Cardiac muscle cell (in vitro differentiated cells and primary cell): ENCODE results near the gene CTRL. TPM values are rescaled to one million over a fixed set of nuclear protein-coding genes. Genes with fewer than 3 reads are reported as not detected.

Experiments
- DNase-seq, 2 donors: peaks; one replicate each; pipeline versions ENCODE4 v3.0.0 to v3.0.0-alpha.2; 2010 to 2017; ENCODE audit warnings: low read depth in 1 of 2, low spot score in 1 of 2
- H3K27ac ChIP-seq: fragments of 200-600 bp; sonication (generic); 2 replicates; pipeline ENCODE4 v1.5.1; 2016
- H3K27me3 ChIP-seq: fragments of 200-600 bp; sonication (generic); 2 replicates; pipeline ENCODE4 v1.6.0; 2016; ENCODE audit warnings: control low read depth
- H3K36me3 ChIP-seq: fragments of 200-600 bp; sonication (generic); 2 replicates; pipeline ENCODE4 v1.5.1; 2016; ENCODE audit warnings: control low read depth
- H3K4me1 ChIP-seq: fragments of 200-600 bp; sonication (generic); 2 replicates; pipeline ENCODE4 v1.8.1; 2017; ENCODE audit warnings: low read depth, mild to moderate bottlenecking, mixed run types
- H3K4me3 ChIP-seq: fragments of 200-600 bp; sonication (generic); 2 replicates; pipeline ENCODE4 v1.5.1; 2016; ENCODE audit warnings: mild to moderate bottlenecking
- H3K9me3 ChIP-seq: fragments of 200-600 bp; sonication (generic); 2 replicates; pipeline ENCODE4 v1.5.1; 2017; ENCODE audit warnings: low read depth, mild to moderate bottlenecking, control low read depth
- polyA plus RNA-seq: library from polyadenylated mRNA; unstranded; fragments of >200 nt; fragmentation: Nextera tagmentation; extraction: Ambion mirVana; gene quantifications from 2 replicates; pipeline ENCODE4 v1.2.1, GENCODE V29; 2016
- total RNA-seq: library from RNA; depleted of rRNA; stranded (reverse); fragments of >200 nt; gene quantifications from 2 replicates; pipeline ENCODE4 v1.2.3, GENCODE V29; 2016
- TF ChIP-seq, protein P1 (sequence below): IDR thresholded peaks from 2 replicates; pipeline ENCODE4 v1.5.1; 2012; ENCODE audit warnings: low read depth, mild to moderate bottlenecking, low read length

CTRL gene
- total and polyA plus RNA-seq, 2 experiments from 2014 or later = 2.7 to 14.8 TPM

DNA sequence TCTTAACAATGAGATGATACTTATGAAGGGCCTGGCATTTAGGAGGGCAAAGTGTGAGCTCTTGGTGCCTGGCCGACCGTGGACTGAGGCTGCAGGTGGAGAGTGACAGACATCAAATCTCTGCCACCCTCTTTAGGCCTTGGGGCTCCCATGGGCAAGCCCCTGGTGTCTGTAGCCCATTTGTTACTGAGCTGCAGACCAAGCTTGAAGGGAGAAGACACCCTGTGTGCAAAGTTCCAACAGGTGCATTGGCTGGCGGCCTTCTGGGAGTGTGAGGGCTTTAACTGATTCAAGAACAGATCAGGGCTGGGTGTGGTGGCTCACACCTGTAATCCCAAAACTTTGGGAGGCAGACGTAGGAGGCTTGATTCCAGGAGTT lies 789 bp upstream of the CTRL start:
- Histone ChIP-seq H3K27me3 (no peaks in the 10 kb centered on the region), H3K36me3 (peaks cover 10% of the 10 kb centered on the region), H3K9me3 (no peaks in the 10 kb centered on the region), H3K4me1 (peaks cover 9% of the 10 kb centered on the region), H3K27ac (no peak overlapping the region), H3K4me3 (no peak overlapping the region)
- TF ChIP-seq, protein P1, sequence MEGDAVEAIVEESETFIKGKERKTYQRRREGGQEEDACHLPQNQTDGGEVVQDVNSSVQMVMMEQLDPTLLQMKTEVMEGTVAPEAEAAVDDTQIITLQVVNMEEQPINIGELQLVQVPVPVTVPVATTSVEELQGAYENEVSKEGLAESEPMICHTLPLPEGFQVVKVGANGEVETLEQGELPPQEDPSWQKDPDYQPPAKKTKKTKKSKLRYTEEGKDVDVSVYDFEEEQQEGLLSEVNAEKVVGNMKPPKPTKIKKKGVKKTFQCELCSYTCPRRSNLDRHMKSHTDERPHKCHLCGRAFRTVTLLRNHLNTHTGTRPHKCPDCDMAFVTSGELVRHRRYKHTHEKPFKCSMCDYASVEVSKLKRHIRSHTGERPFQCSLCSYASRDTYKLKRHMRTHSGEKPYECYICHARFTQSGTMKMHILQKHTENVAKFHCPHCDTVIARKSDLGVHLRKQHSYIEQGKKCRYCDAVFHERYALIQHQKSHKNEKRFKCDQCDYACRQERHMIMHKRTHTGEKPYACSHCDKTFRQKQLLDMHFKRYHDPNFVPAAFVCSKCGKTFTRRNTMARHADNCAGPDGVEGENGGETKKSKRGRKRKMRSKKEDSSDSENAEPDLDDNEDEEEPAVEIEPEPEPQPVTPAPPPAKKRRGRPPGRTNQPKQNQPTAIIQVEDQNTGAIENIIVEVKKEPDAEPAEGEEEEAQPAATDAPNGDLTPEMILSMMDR = no peak
- no peak for DNase-seq

DNA sequence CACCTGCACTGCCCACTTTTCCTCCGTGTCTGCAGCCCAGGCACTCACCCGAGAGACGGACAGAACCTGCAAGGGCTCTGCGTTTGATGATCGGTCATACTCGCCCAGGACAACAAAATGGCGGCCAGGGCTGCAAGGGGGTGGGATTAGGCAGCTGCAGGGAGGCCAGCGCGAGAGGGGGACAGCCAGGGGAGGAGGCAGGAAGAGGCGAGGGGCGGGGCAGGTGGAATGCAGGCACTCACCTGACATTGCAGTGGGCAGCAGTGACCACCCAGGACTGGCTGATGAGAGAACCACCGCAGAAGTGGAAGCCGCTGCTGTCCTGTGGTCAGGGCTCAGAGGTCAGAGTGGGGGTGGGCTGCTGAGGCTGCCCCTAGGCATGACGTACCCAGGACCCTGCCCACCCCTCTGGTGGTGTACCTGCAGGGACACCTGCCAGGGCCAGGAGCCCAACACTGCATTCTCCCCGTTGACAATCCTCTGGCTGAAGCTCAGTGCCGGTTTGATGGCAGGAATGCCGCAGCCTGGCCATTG lies 917 bp downstream of the CTRL start:
- Histone ChIP-seq H3K4me1 (peaks cover 6% of the 10 kb centered on the region), H3K9me3 (no peaks in the 10 kb centered on the region), H3K36me3 (peaks cover 11% of the 10 kb centered on the region), H3K27me3 (no peaks in the 10 kb centered on the region), H3K4me3 (no peak overlapping the region), H3K27ac (no peak overlapping the region)
- no peak for DNase-seq
- TF ChIP-seq, protein P1 = no peak

DNA sequence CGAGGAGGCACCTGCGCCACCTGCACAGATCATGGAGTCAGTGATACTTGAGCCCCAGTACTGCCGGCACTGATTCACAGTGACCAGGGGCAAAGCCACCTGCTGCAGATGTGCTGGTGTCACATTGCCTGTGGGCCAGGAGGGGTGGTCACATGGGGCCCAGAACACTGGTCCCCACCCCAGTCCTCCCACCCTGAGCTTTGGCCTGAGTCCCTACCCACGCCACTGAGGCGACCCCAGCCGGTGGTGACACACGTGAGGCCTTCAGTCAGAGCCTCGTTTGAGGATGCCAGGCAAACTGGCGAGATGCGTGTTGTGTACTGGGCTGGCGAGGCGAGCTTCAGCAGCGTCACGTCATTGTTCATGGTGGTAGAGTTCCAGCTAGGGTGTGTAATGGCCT lies 1.5 kb downstream of the CTRL start:
- no peak for DNase-seq
- TF ChIP-seq, protein P1 = no peak
- Histone ChIP-seq H3K4me1 (peaks cover 5% of the 10 kb centered on the region), H3K4me3 (no peak overlapping the region), H3K27me3 (no peaks in the 10 kb centered on the region), H3K9me3 (no peaks in the 10 kb centered on the region), H3K27ac (no peak overlapping the region), H3K36me3 (peaks cover 11% of the 10 kb centered on the region)

DNA sequence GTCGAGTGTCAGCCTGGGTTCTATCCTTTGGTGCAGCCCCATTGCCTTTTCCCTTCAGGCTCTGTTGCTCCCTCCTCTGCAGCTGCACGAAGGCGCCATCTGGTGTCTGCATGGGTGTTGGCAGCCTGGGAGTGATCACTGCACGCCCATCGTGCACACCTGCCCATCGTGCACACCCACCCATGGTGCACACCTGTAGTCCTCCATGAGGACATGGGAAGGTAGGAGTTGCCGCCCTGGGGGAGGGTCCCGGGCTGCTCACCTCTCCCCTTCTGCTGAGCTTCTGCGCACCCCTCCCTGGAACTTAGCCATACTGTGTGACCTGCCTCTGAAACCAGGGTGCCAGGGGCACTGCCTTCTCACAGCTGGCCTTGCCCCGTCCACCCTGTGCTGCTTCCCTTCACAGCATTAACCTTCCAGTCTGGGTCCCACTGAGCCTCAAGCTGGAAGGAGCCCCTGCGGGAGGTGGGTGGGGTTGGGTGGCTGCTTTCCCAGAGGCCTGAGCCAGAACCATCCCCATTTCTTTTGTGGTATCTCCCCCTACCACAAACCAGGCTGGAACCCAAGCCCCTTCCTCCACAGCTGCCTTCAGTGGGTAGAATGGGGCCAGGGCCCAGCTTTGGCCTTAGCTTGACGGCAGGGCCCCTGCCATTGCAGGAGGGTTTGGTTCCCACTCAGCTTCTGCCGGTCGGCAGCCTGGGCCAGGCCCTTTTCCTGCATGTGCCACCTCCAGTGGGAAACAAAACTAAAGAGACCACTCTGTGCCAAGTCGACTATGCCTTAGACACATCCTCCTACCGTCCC lies 2.9 kb downstream of the CTRL start:
- Histone ChIP-seq H3K4me1 (peaks cover 8% of the 10 kb centered on the region), H3K9me3 (no peaks in the 10 kb centered on the region), H3K36me3 (peaks cover 11% of the 10 kb centered on the region), H3K27me3 (no peaks in the 10 kb centered on the region), H3K4me3 (no peak overlapping the region), H3K27ac (no peak overlapping the region)
- DNase-seq = peak; percentile 70
- TF ChIP-seq, protein P1 = peak; percentile 91

DNA sequence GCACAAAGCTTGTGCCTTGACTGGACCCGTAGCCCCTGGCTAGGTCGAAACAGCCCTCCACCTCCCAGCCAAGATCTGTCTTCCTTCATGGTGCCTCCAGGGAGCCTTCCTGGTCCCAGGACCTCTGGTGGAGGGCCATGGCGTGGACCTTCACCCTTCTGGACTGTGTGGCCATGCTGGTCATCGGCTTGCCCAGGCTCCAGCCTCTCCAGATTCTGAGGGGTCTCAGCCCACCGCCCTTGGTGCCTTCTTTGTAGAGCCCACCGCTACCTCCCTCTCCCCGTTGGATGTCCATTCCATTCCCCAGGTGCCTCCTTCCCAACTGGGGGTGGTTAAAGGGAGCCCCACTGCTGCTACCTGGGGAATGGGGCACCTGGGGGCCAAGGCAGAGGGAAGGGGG lies 3.5 kb downstream of the CTRL start:
- Histone ChIP-seq H3K9me3 (no peaks in the 10 kb centered on the region), H3K4me1 (peaks cover 14% of the 10 kb centered on the region), H3K27me3 (no peaks in the 10 kb centered on the region), H3K27ac (no peak overlapping the region), H3K4me3 (no peak overlapping the region), H3K36me3 (peaks cover 11% of the 10 kb centered on the region)
- TF ChIP-seq, protein P1 = no peak
- no peak for DNase-seq
